Kidney (tissue), 14 donors: ENCODE results near the gene ALDOC. TPM values are rescaled to one million over a fixed set of nuclear protein-coding genes. Genes with fewer than 3 reads are reported as not detected.

ENCODE experiments used
- DNase-seq, 5 donors: peaks; one replicate each; pipeline ENCODE4 v3.0.0-alpha.2; 2013 to 2020
- FAIRE-seq: peaks from 2 replicates; lab custom pipeline; 2012; peaks lifted over from hg19 to GRCh38; lab: Jason Lieb, UNC
- H3K27ac ChIP-seq, 2 donors: one replicate each; pipeline ENCODE4 v1.7.0; 2013; ENCODE audit warnings: low read depth in 2 of 2, low read length in 2 of 2, inconsistent platforms in 1 of 2
- H3K27me3 ChIP-seq: one replicate; pipeline ENCODE4 v1.7.1; 2013; ENCODE audit warnings: low read length, inconsistent platforms; ENCODE audit not compliant: control insufficient read depth, insufficient read depth
- H3K36me3 ChIP-seq, 3 donors: one replicate each; pipeline versions ENCODE4 v1.7.0 to v1.7.1; 2013; ENCODE audit warnings: low read length in 3 of 3, control low read depth in 1 of 3, inconsistent platforms in 1 of 3; ENCODE audit not compliant: insufficient read depth in 3 of 3, control insufficient read depth in 2 of 3
- H3K4me1 ChIP-seq, 3 donors: one replicate each; pipeline versions ENCODE4 v1.7.0 to v1.7.1; 2013; ENCODE audit warnings: low read length in 3 of 3, inconsistent platforms in 1 of 3, low read depth in 1 of 3; ENCODE audit not compliant: control insufficient read depth in 2 of 3, insufficient read depth in 2 of 3
- H3K4me3 ChIP-seq, 3 donors: one replicate each; pipeline versions ENCODE4 v1.7.0 to v1.8.1; 2013; ENCODE audit warnings: low read length in 3 of 3, control low read depth in 1 of 3, inconsistent platforms in 1 of 3
- H3K9ac ChIP-seq, 3 donors: one replicate each; pipeline versions ENCODE4 v1.7.0 to v1.7.1; 2013; ENCODE audit warnings: low read length in 3 of 3, control low read depth in 1 of 3, inconsistent platforms in 1 of 3
- H3K9me3 ChIP-seq, 3 donors: one replicate each; pipeline versions ENCODE4 v1.7.0 to v1.7.1; 2013; ENCODE audit warnings: low read length in 3 of 3, control low read depth in 1 of 3, inconsistent platforms in 1 of 3; ENCODE audit not compliant: control insufficient read depth in 2 of 3, insufficient read depth in 1 of 3
- intact Hi-C: fragments of 100-400 bp; cut with DNase I; formaldehyde crosslinking; loops from one replicate; pipeline ENCODE4 v1.11.1; 2022
- polyA plus RNA-seq: library from polyadenylated mRNA; stranded (reverse); fragments of 350-450 nt; fragmentation: Illumina TruSeq; extraction: RNeasy Lipid Tissue Mini Kit (QIAGEN cat#74804); gene quantifications from one replicate; pipeline ENCODE4 v1.2.3, GENCODE V29; 2014; ENCODE audit warnings: low read depth, low replicate concordance; ENCODE audit not compliant: insufficient read depth
- total RNA-seq: library from RNA; stranded (reverse); fragmentation: NEBNext Ultra II Directional; extraction: Animal tissue kit (Norgen Biotek cat#: 25700); gene quantifications from one replicate; pipeline ENCODE4 v1.2.1, GENCODE V29; 2021
- TF ChIP-seq, protein P1 (sequence below): IDR thresholded peaks from 3 replicates; pipeline ENCODE4 v1.5.1; 2012; ENCODE audit warnings: mild to moderate bottlenecking, moderate library complexity, borderline replicate concordance; ENCODE audit not compliant: insufficient read depth; ENCODE audit errors: extremely low read depth
- donor health status: control.
- donor health status: control.
- donor health status: control.
- donor health status: control.
- donor health status: control.
- donor health status: DM: yes; HTN: yes; CAD: no.
- donor health status: Normal renal cell carcinoma (clear cell type).

The ALDOC gene
- total and polyA plus RNA-seq, 2 donors from 2014 or later = 7.1 to 21.9 TPM

DNA sequence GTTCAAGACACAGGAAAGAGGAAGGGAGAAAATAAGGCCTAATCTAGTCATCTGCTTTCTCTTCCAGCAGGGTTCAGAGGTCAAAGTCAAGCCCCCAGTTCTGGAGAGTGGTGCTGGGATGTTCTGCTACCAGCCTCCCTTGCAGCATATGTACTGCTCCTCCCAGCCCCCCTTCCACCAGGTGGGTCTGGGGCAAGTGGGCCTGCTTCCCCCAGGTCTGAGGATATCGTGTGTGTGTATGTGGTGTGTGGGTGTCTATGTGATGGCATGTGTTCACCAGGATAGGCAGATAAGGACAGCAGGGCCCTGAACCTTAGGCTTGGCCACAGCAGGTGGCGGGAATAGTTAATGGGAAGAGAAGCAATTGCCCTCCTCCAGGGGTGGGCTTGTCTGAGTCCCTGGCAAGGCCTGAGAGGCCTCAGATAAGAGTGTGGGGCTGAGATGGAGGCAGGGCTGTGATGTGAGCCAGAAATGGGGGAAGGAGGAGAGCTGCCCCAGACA, 49.5 kb downstream of the ALDOC start:
- Histone ChIP-seq H3K27me3 (no peaks in the 10 kb centered on the region), H3K9me3 (no peaks in the 10 kb centered on the region), H3K4me1 (peaks cover 0 to 11% (median 3%) of the 10 kb centered on the region in 3 donors), H3K4me3 (no peak overlapping the region), H3K36me3 (no peaks in the 10 kb centered on the region), H3K27ac (no peak overlapping the region), H3K9ac (no peak overlapping the region)
- TF ChIP-seq, protein P1, sequence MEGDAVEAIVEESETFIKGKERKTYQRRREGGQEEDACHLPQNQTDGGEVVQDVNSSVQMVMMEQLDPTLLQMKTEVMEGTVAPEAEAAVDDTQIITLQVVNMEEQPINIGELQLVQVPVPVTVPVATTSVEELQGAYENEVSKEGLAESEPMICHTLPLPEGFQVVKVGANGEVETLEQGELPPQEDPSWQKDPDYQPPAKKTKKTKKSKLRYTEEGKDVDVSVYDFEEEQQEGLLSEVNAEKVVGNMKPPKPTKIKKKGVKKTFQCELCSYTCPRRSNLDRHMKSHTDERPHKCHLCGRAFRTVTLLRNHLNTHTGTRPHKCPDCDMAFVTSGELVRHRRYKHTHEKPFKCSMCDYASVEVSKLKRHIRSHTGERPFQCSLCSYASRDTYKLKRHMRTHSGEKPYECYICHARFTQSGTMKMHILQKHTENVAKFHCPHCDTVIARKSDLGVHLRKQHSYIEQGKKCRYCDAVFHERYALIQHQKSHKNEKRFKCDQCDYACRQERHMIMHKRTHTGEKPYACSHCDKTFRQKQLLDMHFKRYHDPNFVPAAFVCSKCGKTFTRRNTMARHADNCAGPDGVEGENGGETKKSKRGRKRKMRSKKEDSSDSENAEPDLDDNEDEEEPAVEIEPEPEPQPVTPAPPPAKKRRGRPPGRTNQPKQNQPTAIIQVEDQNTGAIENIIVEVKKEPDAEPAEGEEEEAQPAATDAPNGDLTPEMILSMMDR = no peak
- peak in 1 of 5 donors; percentile 20 for DNase-seq
- FAIRE-seq = no peak
- intact Hi-C loops = no loop called here

DNA sequence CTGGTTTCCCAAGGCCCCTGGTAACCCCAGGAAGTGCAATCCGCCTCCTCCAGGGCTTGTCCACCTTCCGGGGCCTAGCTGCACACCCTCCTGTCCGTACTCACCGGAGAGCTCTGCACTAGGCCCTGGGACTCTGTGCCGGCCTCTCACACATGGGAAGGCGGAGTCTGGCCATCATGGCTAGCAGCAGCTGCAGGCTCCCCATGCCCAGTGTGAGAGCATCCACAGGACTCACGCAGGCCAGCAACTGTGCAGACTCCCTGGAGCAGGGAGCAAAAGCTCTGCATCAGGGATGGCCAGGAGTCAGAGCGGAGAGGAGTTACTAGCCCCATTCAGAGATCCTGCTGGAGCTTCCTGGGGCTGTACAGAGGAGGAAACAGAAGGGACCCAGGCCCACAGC, 50.3 kb downstream of the ALDOC start:
- Histone ChIP-seq H3K9me3 (no peaks in the 10 kb centered on the region), H3K27ac (no peak overlapping the region), H3K4me3 (no peak overlapping the region), H3K9ac (no peak overlapping the region), H3K36me3 (no peaks in the 10 kb centered on the region), H3K27me3 (no peaks in the 10 kb centered on the region), H3K4me1 (peaks cover 0 to 11% (median 3%) of the 10 kb centered on the region in 3 donors)
- DNase-seq = no peak
- FAIRE-seq = no peak
- TF ChIP-seq, protein P1 = no peak
- intact Hi-C loops = no loop called here

DNA sequence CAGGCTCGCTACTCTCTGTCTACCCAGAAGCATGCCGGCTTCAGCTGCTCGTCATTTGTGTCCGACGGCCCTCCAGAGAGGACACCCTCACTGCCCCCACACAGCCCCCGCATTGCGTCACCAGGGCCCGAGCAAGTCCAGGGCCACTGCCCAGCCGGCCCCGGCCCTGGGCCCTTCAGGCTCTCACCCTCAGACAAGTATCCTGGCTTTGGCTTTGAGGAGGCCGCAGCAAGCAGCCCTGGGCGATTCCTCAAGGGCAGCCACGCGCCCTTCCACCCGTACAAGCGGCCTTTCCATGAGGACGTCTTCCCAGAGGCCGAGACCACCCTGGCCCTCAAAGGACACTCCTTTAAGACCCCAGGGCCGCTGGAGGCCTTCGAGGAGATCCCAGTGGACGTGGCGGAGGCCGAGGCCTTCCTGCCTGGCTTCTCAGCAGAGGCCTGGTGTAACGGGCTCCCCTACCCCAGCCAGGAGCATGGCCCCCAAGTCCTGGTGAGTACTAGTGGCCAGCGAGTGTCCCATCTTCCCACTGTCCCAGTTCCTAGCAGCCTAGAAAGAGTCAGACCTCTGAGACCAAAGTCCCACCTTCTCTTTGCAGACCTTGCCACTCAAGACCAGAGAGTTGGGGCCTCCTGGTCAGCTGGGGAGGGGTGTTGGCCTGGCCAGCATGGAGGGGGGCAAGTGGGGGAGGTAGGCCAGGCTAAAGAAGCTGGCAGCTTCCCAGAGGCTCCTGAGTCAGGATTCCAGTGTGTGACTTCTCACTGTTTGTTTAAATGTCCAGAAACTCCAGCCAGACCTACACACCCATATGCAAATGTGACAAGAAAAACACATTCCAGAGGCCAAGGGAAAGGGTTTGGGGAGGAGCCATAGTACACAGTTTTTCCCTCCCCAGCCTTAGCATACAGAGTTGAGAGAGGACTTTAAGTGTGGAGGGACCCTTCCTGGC, 51.9 kb downstream of the ALDOC start:
- Histone ChIP-seq H3K27ac (peak overlapping the region in 1 of 2 donors; percentile 60), H3K9ac (peak overlapping the region in 1 of 3 donors; percentile 46), H3K9me3 (no peaks in the 10 kb centered on the region), H3K4me3 (peak overlapping the region in 1 of 3 donors; percentile 32), H3K27me3 (no peaks in the 10 kb centered on the region), H3K36me3 (no peaks in the 10 kb centered on the region), H3K4me1 (peaks cover 0 to 11% (median 3%) of the 10 kb centered on the region in 3 donors)
- TF ChIP-seq, protein P1 = no peak
- intact Hi-C loops = no loop called here
- FAIRE-seq (no peak), DNase-seq (peak; percentile 74 to 92 (median 85))
